ENCODE data around the gene GNAI1.
A peak's percentile ranks its signal among the peaks of the same experiment; 100 is the strongest.
"Not testable (repeated sequence)": the region's sequence is repeated elsewhere in the genome, so short reads cannot be mapped to it uniquely, and the experiment has no call there.

Gene GNAI1

GRCh38 chr7:80133361-80134114 lies 1.1 kb upstream of the GNAI1 start:
- DNase-seq = no peak

GRCh38 chr7:80134115-80134535 lies 506 bp upstream of the GNAI1 start:
- no peak for DNase-seq

- peak in 1 of 2 donors; percentile 27 for DNase-seq
Measured at GRCh38 chr7:80135309-80136104, 876 bp downstream of the GNAI1 start.

- no peak for DNase-seq
Measured at GRCh38 chr7:80136261-80137055, 1.8 kb downstream of the GNAI1 start.

- DNase-seq = no peak
Measured at GRCh38 chr7:80137410-80137809, 2.8 kb downstream of the GNAI1 start.

- no peak for DNase-seq
Measured at GRCh38 chr7:80139236-80139635, 4.6 kb downstream of the GNAI1 start.

- DNase-seq = no peak
Measured at GRCh38 chr7:80140388-80140787, 5.8 kb downstream of the GNAI1 start.

GRCh38 chr7:80141376-80141775 lies 6.7 kb downstream of the GNAI1 start:
- no peak for DNase-seq

GRCh38 chr7:80142853-80143580 lies 8.4 kb downstream of the GNAI1 start:
- no peak for DNase-seq

- DNase-seq = no peak
Measured at GRCh38 chr7:80145780-80146422, 11.3 kb downstream of the GNAI1 start.

GRCh38 chr7:80146545-80147182 lies 12.0 kb downstream of the GNAI1 start:
- DNase-seq = no peak

GRCh38 chr7:80147543-80148391 lies 13.1 kb downstream of the GNAI1 start:
- no peak for DNase-seq

- DNase-seq = no peak
Measured at GRCh38 chr7:80150611-80151273, 16.1 kb downstream of the GNAI1 start.

- peak in 1 of 2 donors; percentile 18 for DNase-seq
Measured at GRCh38 chr7:80151274-80151665, 16.6 kb downstream of the GNAI1 start.

- no peak for DNase-seq
Measured at GRCh38 chr7:80153446-80153845, 18.8 kb downstream of the GNAI1 start.

- DNase-seq = no peak
Measured at GRCh38 chr7:80154656-80155333, 20.2 kb downstream of the GNAI1 start.

GRCh38 chr7:80155374-80155773 lies 20.7 kb downstream of the GNAI1 start:
- DNase-seq = no peak

- DNase-seq = not testable (repeated sequence)
Measured at GRCh38 chr7:80157770-80158169, 23.1 kb downstream of the GNAI1 start.

- DNase-seq = no peak
Measured at GRCh38 chr7:80159802-80160201, 25.2 kb downstream of the GNAI1 start.

Measured in stimulated activated CD4-positive, alpha-beta T cell treated with anti-CD3 and anti-CD28 coated beads, Interleukin-2, amount 100 ng/mL, for 24 hours (primary cell).